GM12878 (cell line): ENCODE measurements around the gene MAMDC4.
"Not testable (repeated sequence)": the region's sequence is repeated elsewhere in the genome, so short reads cannot be mapped to it uniquely, and the experiment has no call there.

Source experiments
- CTCF ChIP-seq, 3 experiments: IDR thresholded peaks in 2 of 3; conservative IDR thresholded peaks in 1 of 3; 2 replicates each; pipeline ENCODE4 v1.5.1; 2011; ENCODE audit warnings: low read depth in 3 of 3, low read length in 3 of 3, mild to moderate bottlenecking in 3 of 3, control low read depth in 2 of 3, moderate library complexity in 2 of 3, inconsistent platforms in 1 of 3, mixed read lengths in 1 of 3; ENCODE audit not compliant: control insufficient read depth in 2 of 3, insufficient read depth in 1 of 3; ENCODE audit errors: extremely low read depth in 1 of 3
- LARP7 ChIP-seq: fragments of 450-650 bp; IDR thresholded peaks from 2 replicates; pipeline ENCODE4 v1.6.1; 2017; ENCODE audit warnings: mild to moderate bottlenecking
- MXI1 ChIP-seq: fragments of 150-350 bp; IDR thresholded peaks from 2 replicates; pipeline ENCODE4 v1.6.1; 2011; ENCODE audit warnings: low read depth, mild to moderate bottlenecking, inconsistent platforms, low read length, improper control_type of control experiment
- MYB ChIP-seq: fragments of 150-350 bp; IDR thresholded peaks from 2 replicates; pipeline ENCODE4 v1.6.1; 2014; ENCODE audit warnings: mild to moderate bottlenecking, low read depth, low read length, borderline replicate concordance
- MYC ChIP-seq: IDR thresholded peaks from 2 replicates; pipeline ENCODE4 v1.6.1; 2011; ENCODE audit warnings: mild to moderate bottlenecking, low read length, moderate library complexity, inconsistent platforms; ENCODE audit not compliant: insufficient read depth, insufficient replicate concordance, insufficient read length, severe bottlenecking
- POLR2AphosphoS5 ChIP-seq: IDR thresholded peaks from 2 replicates; pipeline ENCODE4 v1.6.1; 2011; ENCODE audit warnings: mild to moderate bottlenecking, low read length, inconsistent platforms
- SP1 ChIP-seq: IDR thresholded peaks from one replicate; pipeline ENCODE4 v1.6.1; 2011; ENCODE audit warnings: low read depth, low read length
- SPI1 ChIP-seq: IDR thresholded peaks from 2 replicates; pipeline ENCODE4 v1.6.1; 2011; ENCODE audit warnings: low read depth, mild to moderate bottlenecking, low read length, moderate library complexity, borderline replicate concordance; ENCODE audit not compliant: insufficient read depth
- TCF12 ChIP-seq: IDR thresholded peaks from 2 replicates; pipeline ENCODE4 v1.6.1; 2011; ENCODE audit warnings: low read depth, mild to moderate bottlenecking, low read length
- ZNF24 ChIP-seq: fragments of 450-650 bp; IDR thresholded peaks from 2 replicates; pipeline ENCODE4 v1.6.1; 2017; ENCODE audit warnings: antibody characterized with exemption, mild to moderate bottlenecking
- ZNF384 ChIP-seq: IDR thresholded peaks from 2 replicates; pipeline ENCODE4 v1.6.1; 2012; ENCODE audit warnings: low read depth, mild to moderate bottlenecking, low read length, improper control_type of control experiment, borderline replicate concordance
- TF ChIP-seq, protein P1 (sequence below): fragments of 450-650 bp; IDR thresholded peaks from 2 replicates; pipeline ENCODE4 v1.6.1; 2016; ENCODE audit warnings: mild to moderate bottlenecking, moderate library complexity, borderline replicate concordance
- TF ChIP-seq, protein P2 (sequence below): IDR thresholded peaks from 2 replicates; pipeline ENCODE4 v1.6.1; 2012; ENCODE audit warnings: low read depth, low read length, improper control_type of control experiment

DNA sequence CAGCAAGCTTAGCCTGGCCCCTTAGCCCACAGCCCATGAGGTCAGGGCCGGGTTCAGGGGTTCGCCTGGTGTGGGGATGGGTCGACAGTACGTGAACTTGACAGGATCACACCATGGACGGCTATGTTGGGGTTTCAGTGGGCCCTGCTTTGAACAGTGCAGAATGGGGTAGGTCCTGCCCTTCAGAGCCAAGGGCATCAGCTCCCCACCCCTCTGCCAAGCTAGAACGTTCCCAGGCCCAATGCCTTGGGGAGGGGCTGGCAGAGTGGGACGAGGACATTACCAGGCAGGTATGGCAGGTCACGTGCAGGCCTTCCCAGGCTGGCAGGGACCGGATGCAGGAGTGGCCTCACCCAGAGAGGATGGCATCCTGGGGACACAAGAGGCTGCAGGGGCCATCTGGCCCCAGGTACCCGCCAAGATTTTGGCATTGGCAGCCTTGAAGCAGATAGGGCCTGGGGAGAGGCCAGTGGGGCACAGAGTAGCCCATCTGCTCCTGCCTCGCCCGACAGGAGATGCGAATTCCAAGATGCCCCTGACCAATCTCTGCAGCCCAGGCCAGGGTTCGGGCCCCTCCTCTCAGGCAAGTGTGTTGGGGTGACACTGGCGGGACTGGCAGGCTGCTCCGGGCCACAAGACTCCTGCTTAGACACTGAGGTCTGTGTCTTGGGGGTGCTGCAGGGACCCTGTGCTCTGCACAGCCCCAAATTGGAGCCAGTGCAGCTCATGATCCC lies 10.3 kb upstream of the MAMDC4 start:
- TF ChIP-seq LARP7; TCF12; SP1; MXI1; MYC; ZNF384; CTCF (IDR thresholded peaks at IDR 0.05 in 2 of 3, conservative IDR thresholded peaks at IDR 0.05 in 1 of 3; ENCODE audit: control insufficient read depth in 2 of 3, extremely low read depth in 1 of 3, insufficient read depth in 1 of 3, low read depth in 3 of 3, low read length in 3 of 3); SPI1; POLR2AphosphoS5; MYB; ZNF24: not testable (repeated sequence)
- TF ChIP-seq, protein P1, sequence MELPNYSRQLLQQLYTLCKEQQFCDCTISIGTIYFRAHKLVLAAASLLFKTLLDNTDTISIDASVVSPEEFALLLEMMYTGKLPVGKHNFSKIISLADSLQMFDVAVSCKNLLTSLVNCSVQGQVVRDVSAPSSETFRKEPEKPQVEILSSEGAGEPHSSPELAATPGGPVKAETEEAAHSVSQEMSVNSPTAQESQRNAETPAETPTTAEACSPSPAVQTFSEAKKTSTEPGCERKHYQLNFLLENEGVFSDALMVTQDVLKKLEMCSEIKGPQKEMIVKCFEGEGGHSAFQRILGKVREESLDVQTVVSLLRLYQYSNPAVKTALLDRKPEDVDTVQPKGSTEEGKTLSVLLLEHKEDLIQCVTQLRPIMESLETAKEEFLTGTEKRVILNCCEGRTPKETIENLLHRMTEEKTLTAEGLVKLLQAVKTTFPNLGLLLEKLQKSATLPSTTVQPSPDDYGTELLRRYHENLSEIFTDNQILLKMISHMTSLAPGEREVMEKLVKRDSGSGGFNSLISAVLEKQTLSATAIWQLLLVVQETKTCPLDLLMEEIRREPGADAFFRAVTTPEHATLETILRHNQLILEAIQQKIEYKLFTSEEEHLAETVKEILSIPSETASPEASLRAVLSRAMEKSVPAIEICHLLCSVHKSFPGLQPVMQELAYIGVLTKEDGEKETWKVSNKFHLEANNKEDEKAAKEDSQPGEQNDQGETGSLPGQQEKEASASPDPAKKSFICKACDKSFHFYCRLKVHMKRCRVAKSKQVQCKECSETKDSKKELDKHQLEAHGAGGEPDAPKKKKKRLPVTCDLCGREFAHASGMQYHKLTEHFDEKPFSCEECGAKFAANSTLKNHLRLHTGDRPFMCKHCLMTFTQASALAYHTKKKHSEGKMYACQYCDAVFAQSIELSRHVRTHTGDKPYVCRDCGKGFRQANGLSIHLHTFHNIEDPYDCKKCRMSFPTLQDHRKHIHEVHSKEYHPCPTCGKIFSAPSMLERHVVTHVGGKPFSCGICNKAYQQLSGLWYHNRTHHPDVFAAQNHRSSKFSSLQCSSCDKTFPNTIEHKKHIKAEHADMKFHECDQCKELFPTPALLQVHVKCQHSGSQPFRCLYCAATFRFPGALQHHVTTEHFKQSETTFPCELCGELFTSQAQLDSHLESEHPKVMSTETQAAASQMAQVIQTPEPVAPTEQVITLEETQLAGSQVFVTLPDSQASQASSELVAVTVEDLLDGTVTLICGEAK, result not testable (repeated sequence)
- TF ChIP-seq, protein P2, sequence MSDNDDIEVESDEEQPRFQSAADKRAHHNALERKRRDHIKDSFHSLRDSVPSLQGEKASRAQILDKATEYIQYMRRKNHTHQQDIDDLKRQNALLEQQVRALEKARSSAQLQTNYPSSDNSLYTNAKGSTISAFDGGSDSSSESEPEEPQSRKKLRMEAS, result not testable (repeated sequence)
